Fibroblast of skin of right quadriceps (primary cell): Measurements from ENCODE around the gene CFAP20.
A peak's percentile ranks its signal among the peaks of the same experiment; 100 is the strongest.
"Not testable (repeated sequence)": the region's sequence is repeated elsewhere in the genome, so short reads cannot be mapped to it uniquely, and the experiment has no call there.

Experiments used
- DNase-seq: peaks from one replicate; pipeline ENCODE4 v3.0.0-alpha.2; 2013

The CFAP20 gene

DNA sequence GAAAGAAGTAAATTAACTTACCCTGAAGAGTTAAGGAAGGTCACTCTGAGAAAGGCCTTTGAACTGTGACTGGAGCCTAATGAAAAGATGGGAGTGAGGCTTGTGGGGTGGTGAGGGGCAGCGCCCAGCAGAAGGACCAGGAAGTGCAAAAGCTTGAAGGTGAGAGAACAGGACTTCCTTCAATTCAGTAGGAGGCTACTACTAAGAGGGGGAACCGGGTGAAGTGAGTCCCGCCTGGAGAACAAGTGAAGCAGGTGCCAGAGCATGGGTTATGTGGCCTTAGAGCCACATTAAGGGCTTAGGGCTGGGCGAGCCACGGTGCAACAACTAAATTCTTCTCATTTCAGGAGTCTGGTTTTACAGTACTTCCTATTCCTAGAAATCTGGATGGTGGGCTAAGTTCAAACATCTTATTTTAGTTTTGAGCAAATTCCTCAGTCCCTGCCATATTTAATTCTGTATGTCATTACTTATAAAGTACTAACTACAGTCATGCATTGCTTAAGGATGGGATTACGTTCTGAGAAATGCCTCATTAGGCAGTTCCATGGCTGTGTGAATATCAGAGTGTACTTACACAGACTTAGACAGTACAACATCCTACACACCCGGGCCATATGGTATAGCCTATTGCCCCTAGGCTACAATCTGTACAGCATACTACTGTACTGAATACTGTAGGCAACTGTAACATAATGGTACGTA is 5.1 kb downstream of the CFAP20 start:
- no peak for DNase-seq

DNA sequence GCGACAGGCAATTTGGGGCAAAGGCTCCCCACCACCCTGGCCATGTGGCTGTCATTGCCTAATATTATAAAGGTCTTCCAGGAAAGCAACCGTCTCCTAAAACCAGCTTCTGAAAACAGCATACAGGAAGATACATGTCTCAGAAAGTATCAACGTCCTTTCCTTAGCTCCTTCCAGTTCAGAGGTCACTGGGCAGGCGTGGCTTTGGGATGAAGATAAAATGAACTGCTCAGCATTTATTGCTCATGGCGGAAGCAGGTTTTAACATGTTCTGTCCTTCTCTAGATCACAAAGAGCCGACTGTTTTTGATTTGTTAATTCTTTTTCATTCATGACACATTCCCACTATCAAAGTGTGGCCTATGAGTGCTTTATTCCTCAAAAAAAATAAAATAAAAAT is 8.0 kb downstream of the CFAP20 start:
- DNase-seq, result no peak

DNA sequence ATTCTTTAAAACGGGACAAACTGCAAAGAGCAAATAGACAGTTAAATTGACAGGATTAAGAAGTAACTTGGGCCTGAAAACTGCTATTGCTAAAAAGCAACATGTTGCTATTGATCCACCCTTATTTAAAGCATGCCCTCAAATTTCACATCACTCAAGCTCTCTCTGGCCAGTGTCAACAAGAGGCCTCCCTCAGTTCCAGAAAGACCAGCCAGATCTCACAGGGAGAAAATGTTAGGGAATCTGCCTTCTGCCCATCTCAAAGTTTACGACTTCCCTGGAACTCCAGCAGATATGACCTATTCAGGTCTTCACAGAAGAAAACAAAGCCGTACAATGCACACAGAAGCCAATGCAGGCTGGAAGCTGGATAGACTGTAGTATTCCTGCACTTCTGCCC is 8.9 kb downstream of the CFAP20 start:
- DNase-seq, result no peak

DNA sequence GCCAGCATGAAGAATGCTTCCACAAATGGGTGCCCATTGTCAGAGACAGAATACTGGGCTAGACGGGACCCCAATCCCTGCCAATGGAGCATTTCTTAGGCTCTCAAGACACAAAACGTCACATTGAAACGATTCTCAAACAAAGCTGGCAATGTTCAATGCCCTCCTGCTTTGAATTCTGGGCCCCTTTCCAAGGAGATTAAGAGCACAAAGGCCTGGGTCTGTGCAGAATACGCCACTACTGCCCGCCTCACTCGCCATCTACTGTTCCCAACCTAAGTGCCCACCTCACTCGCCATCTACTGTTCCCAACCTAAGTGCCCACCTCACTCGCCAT is 9.7 kb downstream of the CFAP20 start:
- no peak for DNase-seq

DNA sequence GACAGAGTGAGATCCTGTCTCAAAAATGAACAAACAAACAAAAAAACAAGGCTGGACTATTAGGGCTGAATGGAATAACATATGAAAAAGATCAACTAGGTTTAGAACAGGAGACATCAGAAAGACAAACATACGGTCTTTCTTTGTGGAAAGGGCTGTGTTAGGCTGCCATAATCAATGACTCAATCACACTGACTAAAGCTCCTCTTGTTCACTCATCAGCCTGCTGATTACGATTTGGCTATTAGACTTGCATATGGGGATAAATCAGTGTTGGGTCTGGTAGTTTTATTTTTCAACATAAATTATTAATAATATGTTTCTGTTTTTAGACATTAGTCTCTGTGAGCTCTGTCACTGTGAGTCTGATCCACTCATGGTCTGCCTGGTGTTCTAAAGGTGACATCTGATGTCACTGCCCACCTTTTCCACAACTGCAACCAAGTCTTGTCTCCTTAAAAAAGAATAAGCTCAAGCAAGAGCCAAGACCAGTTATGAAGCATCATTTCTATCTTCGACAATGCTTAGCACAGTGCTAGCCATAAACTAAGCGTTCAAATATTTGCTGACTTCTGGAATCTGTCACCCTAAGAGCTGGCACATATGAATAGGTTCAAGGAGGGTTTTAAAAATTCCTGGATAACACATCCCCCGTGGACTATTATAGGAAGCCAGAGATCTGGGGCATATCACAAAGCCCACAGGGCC is 10.2 kb downstream of the CFAP20 start:
- no peak for DNase-seq

DNA sequence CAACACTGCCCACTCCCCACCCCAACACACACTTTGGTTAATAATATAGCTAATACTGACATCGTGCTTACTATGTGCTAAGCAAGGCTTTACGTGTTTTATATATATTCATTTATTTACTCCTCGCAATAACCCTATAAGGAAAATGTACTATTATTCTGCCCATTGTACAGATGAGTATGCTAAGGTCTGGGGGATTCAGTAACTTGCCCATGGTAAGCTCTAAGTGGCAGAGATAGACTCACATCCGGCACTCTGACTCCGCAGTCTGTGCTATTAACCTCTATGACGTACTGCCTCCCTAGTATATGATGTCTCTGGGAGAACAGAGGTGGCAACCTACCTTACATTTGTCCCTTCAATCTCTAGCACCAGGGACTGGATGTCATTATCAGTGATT is 12.7 kb downstream of the CFAP20 start:
- DNase-seq, result no peak

DNA sequence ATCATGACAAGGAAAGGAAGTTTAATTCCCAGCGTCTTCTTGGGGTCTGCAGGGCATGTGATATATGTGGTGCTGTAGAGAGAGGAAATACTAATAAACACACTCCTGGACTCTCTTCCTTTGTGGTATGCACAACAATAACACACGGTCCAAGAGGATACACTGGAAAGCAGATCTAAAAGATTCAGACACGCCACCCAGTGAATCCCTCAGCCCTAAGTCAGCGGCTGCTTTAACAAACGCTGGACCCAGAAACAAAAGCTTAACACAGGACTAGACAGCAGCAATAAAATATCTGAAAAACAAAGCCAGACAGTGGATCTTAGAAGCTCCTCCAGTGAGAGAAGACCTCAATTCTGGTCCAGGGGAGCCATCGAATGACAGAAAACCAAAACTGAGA is 13.1 kb downstream of the CFAP20 start:
- DNase-seq, result no peak

DNA sequence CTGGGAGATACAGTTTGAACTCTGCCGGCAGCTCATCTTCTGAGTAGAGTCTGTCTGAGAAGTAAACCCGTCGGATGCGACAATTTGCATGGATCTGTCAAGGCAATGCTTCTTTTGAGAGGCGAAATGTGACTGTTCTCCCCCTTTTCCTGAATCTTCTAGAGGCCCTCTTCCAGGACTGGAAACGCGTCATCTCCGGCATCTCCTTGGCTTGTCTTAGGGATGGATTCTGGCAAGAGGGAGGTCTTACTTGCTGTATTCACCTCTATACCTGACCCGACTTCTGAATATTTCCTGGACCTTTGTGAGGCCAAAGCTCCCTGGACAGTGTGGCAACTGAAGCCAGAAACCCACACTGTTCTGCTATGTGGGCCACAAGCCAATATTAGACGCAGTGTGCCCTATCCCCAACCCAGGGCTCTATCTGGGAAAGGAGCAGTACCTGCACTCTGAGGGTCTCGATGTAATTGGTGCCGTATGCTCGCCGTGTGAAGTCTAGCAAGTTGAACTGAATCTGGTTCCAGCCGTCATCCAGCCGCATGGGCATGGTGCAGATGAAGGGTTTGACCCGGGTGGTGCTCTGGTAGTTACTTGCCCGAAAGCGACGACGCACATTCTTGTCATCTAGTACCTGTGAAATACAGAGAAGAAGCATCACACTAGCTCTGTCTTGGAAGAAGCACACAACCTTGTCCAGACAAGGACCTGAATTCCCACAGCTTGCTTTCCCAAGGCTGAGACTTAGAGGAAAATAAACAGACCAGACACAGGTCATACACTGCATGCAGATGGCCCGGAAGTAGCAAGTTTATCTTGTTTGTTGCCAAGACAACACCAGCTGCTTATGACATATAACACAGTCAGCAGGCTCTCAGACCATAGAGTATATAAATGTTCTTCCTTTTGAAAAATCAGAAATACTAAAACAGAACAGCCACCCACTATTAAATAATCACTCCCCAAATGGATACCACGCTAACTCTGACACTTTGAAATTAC is 14.1 kb downstream of the CFAP20 start:
- no peak for DNase-seq

DNA sequence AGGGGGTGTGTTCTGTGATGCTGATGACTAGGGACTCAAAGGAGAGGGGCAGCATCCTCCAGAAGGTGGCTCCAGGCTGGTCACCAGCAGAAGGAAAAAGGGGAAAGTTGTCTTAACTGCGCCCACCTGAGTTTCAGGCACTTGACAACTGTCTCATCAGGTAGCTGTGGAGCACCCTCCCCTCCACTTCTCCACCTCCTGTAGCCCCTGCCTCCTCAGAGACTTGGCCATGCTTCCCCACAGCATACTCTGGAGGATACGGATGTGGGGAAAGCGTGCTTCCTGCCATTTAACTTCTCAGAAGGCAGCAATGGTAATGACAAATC is 17.9 kb downstream of the CFAP20 start:
- DNase-seq, result no peak

DNA sequence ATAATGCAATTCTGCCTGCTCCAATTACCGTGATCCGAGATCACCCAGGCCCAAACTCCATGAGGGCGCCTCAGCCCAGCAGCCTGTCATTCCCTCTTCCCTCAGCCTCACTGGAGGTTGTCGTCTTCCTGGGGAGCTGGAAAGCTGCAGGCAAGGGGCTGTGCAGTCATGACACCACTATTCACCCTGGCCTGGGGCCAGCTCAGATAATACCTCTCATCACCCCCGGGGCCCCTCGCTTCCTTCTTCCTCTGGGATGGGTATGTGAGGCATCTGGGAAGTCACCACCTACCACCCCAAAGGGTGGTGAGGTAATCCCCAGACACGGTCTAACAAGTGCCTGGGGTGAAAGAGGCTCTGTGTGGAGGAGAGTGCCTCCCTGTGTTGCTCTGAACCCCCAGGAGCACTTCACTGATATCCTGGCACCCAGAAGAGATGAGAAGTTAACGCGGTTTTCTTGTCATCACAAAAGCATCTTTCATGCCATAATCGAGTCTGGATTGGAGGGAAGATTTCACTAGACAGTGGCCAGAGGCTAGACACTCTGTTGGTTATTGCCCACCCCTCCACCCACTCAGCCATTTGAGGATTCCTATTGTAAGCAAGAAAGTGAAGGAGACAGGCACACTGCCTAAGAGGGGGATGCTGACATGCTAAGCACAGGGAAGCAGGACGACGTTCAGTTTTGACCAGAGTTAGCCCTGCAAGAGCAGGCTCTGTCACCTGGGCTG is 18.4 kb downstream of the CFAP20 start:
- DNase-seq, result peak; percentile 70

DNA sequence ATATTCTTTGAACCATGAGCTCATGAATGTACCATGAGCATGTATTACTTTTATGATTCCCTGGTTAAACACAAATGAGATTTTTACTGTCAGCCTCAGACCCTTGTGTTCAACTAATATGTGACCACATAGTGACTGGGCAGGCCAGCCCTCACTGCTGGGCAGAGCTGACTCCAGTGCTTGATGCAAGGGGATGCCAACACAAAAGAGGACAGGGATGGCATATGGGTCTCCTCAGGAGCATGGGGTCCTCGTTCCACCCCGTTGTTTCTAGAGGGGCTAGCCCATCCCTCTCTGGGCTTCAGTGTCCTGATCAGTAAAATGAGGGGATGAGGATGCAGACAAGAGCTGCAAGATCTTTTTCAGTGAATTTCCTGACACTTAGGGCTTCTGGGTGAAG is 19.3 kb downstream of the CFAP20 start:
- no peak for DNase-seq

DNA sequence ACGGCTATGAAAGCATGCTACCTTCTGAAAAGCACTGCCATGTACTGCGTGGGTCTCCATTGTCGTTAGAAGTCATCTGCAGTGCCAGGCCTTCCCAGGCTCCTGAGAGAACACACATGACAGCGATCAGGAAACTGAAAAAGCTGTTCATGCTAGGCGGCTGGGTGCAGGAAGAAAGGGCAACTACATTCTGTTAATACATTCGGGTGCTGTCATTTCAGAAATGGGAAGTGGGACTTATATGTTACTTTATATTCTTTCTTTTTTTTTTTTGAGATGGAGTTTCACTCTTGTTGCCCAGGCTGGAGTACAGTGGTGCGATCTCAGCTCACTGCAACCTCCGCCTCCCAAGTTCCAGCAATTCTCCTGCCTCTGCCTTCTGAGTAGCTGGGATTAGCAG is 19.9 kb downstream of the CFAP20 start:
- no peak for DNase-seq

DNA sequence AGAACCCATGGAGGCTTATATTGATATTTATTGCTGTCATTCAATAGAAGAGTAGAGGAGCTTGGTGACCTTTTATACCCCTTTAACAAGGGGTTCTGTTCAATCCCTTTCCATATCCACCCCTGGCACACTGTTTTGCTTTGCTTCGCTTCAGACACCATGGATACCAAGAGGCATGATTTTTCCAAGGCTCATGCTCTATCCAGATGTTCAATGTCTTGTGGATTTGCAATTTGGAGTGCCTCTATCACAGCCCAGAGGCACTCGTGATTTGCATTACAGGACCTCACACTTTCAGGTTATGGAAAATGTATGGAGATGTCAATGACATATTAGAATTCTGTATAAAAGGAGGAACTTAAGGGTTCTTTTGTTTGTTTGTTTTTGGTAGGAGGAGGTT is 21.5 kb downstream of the CFAP20 start:
- no peak for DNase-seq

DNA sequence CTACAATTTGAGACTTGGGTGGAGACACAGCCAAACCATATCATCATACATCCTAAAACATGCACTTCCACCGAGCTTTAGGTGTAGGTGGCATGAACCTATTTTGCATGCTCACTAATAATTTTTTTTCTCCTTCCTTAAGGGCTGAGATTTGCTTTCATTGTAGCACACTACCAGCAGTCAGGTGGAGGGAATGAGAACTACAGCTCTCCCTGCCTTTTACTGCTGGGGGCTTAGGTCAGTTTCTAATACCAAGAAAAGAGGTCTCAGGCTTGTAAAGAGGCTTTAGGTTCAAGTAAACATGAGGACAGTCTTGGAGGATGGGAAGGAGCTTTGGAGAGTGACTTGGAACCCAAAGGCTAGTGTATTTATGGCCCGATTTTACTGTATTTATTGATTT is 22.0 kb downstream of the CFAP20 start:
- no peak for DNase-seq

DNA sequence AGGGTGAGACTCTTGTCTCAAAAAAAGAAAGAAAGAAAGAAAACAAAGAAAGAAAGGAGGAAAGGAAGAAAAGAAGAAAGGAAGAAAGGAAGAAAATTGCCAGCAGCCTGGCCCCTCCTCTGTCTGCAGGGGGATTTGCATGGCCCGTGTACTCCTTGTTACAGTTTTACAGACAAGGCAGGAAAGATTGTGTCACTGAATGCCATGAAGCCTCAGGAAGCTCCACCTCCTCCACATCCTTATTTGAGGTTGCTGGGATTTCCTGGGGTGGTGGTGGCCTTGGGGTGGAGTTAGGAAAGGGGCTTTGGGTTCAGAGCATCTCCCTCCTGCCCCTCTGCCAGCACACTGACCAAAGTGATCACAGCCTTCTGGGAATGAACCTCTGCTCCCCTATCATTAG is 23.6 kb downstream of the CFAP20 start:
- DNase-seq, result no peak

DNA sequence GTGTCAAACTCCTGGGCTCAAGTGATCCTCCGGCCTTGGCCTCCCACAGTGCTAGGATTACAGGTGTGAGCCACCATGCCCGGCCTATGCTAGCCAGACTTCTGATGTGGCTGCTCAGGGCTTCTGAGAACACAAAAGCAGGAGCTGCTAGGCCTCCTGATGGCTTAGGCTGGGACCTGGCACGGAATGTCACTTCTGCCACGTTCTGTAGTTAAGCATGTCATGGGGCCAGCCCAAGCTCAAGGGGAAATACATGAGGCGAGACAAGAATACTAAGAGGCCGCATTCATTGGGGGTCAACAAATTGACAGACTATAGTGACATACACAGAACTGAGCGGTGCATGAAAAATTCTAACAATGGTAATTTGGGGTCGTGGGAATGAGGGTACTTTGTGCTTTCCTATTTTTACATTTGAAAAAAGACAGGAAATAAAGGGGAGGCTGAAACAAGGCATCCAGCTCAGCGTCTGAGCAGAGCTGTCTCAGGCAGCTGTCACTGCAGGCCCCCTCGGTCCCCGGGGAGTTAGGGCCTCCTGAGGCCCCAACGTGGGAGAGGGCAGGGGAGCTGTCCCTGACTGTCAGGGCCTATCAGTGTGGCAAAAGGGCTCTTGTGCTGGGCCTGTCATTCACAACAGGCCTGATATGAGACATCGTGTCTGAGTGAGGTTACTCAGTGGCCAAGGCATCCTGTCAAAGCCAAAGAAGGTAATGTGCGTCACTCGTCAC is 26.4 kb downstream of the CFAP20 start:
- no peak for DNase-seq

DNA sequence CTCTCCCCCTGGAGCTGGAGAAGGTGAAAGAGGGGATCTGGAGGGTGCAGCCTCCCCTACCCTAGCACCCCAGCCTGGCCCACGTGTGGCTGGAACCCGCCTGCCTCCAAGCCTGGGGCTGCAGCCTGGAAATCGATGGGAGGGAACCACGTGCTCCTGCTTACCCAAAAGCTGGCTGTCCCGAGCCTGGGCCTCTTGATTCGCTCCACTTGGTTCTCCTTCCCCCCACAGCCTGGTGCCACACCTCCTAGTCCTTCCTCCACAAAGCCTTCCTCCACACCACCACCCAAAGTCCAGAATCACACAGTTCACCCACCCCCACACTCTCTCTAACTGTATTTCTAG is 29.3 kb downstream of the CFAP20 start:
- no peak for DNase-seq

DNA sequence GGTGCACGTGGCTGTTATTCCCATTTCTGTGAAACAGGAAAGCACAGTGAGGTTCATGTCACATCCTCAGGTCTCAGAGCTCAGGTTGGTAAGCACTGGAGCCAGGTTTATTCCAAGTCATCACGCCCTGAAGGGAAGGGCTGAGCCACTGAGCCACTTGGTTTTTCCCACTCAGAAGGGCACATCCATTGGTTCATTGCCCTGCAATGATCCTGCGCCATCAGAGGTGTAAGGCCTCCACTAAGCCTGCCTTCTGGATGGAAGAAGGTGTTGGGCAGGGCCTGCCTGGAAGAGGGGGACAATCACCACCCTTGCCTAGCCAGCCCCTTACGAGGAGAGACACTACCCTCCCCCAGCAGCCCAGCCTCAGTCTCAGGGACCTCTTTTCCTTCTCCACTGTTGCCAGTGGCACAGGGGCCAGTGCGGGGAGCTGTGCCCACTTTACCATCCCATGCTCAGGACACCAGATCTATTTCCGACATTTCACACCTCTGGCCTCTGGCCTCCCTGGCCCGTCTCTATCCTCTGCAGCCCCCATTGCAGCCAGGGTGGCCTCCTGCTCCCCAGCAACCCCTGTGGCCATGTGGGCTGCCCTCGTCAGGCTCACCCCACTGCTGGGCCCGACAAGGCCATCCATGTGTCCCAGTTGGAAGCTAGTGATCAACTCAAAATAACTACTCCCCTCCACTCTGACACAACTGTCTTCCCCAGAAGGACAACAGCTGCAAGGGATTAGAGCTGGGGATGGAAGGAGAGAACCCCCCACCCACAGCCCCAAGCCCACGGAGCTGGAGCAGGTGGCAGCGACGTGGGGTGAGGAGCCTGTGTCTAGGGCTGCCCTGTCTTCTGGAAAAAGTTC is 29.9 kb downstream of the CFAP20 start:
- DNase-seq, result no peak

DNA sequence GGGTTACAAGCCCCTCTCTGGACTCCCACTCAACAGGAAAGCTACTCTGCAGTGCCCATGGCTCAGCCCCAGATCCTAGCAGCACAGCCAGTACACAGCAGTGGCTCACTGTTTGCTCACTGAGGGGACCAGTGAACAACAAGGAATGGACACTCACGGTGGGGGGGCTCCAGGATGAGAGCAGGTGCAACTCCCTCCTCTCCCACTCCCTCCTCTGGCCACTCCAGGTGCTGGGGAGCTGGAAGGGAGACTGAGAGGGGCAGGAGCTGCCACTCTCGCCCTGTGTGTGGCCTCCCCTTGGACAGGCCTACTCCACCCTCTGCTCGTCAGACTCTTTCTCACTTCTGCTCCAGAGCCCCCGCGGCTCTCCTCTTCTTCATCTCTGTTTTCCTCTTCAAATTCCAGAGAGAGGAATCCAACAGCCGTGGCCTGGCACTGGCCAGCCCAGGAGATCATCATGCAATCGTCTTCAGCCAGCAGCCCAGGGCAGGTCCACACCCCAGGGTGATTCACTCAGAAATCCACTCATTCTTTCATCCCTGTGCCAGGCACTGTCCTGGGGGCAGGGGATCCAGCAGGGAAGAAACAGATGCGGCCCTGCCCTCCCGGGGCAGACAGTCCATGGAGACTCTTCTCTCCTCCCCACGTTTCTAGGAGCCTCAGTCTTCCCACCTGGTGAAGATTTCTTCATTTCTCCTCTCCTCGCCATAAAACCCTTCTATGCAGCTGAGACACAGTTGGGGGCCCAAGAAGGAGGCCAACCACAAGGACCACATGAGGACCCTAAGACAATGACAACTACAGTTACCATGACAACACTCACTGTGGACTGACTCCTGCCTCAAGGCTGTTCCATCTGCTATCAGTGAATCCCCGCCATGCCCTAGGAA is 30.7 kb downstream of the CFAP20 start:
- DNase-seq, result peak; percentile 20

DNA sequence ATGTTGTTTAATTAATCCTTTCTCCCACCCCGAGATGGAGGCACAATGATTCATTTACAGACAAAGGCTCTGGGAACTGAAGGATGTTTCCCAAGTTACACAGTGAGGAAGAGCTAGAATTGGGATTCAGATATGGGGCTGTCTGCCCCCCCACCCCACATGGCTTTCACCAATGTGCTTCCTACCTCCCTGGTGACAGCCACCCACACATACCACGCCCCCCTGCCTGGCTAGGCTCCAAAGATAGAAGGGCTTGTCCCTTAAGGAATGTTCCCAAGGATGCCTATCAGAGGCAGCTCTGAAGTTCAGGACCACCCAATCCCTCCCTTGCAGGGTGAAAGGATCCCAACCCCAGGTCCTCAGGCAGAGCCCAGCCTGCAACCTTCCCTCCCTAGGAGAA is 32.9 kb downstream of the CFAP20 start:
- DNase-seq, result no peak

DNA sequence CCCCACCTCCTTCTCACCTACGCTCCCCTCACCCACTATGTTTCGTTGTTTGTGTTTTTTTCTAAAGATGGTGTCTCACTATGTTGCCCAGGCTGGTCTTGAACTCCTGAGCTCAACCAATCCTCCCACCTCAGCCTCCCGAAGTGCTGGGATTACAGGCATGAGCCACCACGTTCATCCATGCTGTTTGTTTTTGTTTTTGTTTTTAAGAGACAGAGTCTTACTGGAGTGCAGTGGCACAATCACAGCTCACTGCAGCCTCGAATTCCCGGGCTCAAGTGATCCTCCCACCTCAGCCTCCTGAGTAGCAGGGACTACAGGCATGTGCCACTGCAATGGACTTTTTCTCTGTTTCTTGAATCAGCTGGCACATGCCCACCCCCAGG is 33.6 kb downstream of the CFAP20 start:
- not testable (repeated sequence) for DNase-seq
